Testis (tissue), 2 donors: ENCODE measurements around the gene CACNA2D3.

Source experiments
- POLR2A ChIP-seq: fragments of 450-650 bp; IDR thresholded peaks from one replicate; pipeline ENCODE4 v1.6.1; 2017; ENCODE audit warnings: antibody characterized with exemption, mild to moderate bottlenecking, moderate library complexity
- TF ChIP-seq, protein P1 (sequence below), 3 experiments: fragments of 450-650 bp in 2 of 3; fragments of 200-600 bp in 1 of 3; sonication (generic) in 1 of 3; IDR thresholded peaks; one replicate each; pipeline ENCODE4 v1.5.1; 2016 to 2019; ENCODE audit warnings: antibody characterized with exemption in 3 of 3, mild to moderate bottlenecking in 2 of 3, moderate library complexity in 1 of 3

DNA sequence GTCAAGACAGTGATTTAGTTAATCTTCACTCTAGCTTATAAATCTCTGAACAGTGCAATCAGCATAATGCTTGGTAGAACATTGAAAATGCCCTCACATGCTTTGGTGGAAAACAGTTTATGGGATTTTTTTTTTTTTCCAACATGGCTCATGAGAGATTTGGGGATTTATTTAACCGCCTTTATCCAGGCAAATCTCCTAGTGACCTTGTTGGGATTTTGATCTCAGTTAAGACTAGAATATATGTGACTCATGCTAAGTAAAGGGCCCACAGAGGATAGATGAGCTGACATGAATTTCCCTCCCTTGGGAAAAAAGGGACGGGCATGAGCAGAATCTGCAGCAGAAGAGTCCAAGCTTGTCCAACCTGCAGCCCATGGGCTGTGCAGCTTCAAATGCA, 786.8 kb downstream of the CACNA2D3 start:
- TF ChIP-seq, protein P1, sequence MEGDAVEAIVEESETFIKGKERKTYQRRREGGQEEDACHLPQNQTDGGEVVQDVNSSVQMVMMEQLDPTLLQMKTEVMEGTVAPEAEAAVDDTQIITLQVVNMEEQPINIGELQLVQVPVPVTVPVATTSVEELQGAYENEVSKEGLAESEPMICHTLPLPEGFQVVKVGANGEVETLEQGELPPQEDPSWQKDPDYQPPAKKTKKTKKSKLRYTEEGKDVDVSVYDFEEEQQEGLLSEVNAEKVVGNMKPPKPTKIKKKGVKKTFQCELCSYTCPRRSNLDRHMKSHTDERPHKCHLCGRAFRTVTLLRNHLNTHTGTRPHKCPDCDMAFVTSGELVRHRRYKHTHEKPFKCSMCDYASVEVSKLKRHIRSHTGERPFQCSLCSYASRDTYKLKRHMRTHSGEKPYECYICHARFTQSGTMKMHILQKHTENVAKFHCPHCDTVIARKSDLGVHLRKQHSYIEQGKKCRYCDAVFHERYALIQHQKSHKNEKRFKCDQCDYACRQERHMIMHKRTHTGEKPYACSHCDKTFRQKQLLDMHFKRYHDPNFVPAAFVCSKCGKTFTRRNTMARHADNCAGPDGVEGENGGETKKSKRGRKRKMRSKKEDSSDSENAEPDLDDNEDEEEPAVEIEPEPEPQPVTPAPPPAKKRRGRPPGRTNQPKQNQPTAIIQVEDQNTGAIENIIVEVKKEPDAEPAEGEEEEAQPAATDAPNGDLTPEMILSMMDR (IDR thresholded peaks at IDR 0.05), result no peak
- TF ChIP-seq POLR2A, result no peak
